Lower leg skin (tissue), 4 donors: Measurements from ENCODE around the gene HBG1. TPM values are rescaled to one million over a fixed set of nuclear protein-coding genes. Genes with fewer than 3 reads are reported as not detected.

Source experiments
- DNase-seq, 2 donors: peaks; one replicate each; pipeline ENCODE4 v3.0.0-alpha.2; 2019; ENCODE audit warnings: low spot score in 2 of 2
- H3K4me3 ChIP-seq: fragments of 200-600 bp; sonication (generic); 2 replicates; pipeline ENCODE4 v1.5.1; 2017; ENCODE audit warnings: mild to moderate bottlenecking, low read depth; ENCODE audit not compliant: poor library complexity, severe bottlenecking
- CTCF ChIP-seq, 3 donors: fragments of 450-650 bp; IDR thresholded peaks; one replicate each; pipeline ENCODE4 v1.5.1; 2016; ENCODE audit warnings: antibody characterized with exemption in 3 of 3, mild to moderate bottlenecking in 3 of 3, moderate library complexity in 2 of 3
- POLR2A ChIP-seq, 2 donors: fragments of 450-650 bp; IDR thresholded peaks; one replicate each; pipeline ENCODE4 v1.6.1; 2016 to 2017; ENCODE audit warnings: antibody characterized with exemption in 2 of 2, mild to moderate bottlenecking in 1 of 2, moderate library complexity in 1 of 2
- WGBS, 2 donors: methylation state at CpG; one replicate each; pipeline ENCODE4 v1.1.5; 2018; 5-methylcytosine and 5-hydroxymethylcytosine counted together
- intact Hi-C: fragments of 100-400 bp; cut with DNase I; formaldehyde crosslinking; loops from one replicate; pipeline ENCODE4 v1.15.0; 2023; ENCODE audit warnings: low total_unique reads
- total RNA-seq, 4 donors: library from RNA; depleted of rRNA; stranded (reverse); fragments of >200 nt; gene quantifications; one replicate each; pipeline ENCODE4 v1.1.0, GENCODE V29; 2016

HBG1 gene
- total RNA-seq, 4 donors from 2014 or later: not detected

- 23 to 25% methylated on average over 1 of the region's 1 CpG for WGBS, 2 donors
- TF ChIP-seq POLR2A (IDR thresholded peaks at IDR 0.05) (no peak), CTCF (IDR thresholded peaks at IDR 0.05) (no peak)
- intact Hi-C loops: no loop called here
- no peak for DNase-seq
- no peak overlapping the region for H3K4me3 ChIP-seq
Measured at GRCh38 chr11:5286351-5286750, 36.7 kb upstream of the HBG1 start.

GRCh38 chr11:5285703-5286340 is 36.2 kb upstream of the HBG1 start:
- H3K4me3 ChIP-seq: no peak overlapping the region
- intact Hi-C loops: no loop called here
- 67 to 74% methylated on average over 4 of the region's 4 CpGs for WGBS, 2 donors
- DNase-seq: no peak
- TF ChIP-seq POLR2A (IDR thresholded peaks at IDR 0.05) (no peak), CTCF (IDR thresholded peaks at IDR 0.05) (no peak)

GRCh38 chr11:5284637-5285036 is 35.0 kb upstream of the HBG1 start:
- WGBS, 2 donors: 83 to 89% methylated on average over 2 of the region's 2 CpGs
- no peak for DNase-seq
- H3K4me3 ChIP-seq: no peak overlapping the region
- TF ChIP-seq CTCF (IDR thresholded peaks at IDR 0.05) (no peak), POLR2A (IDR thresholded peaks at IDR 0.05) (no peak)
- intact Hi-C loops: no loop called here

- no peak overlapping the region for H3K4me3 ChIP-seq
- no peak for TF ChIP-seq POLR2A (IDR thresholded peaks at IDR 0.05)
- TF ChIP-seq CTCF (IDR thresholded peaks at IDR 0.05): no peak
- intact Hi-C loops: no loop called here
- no peak for DNase-seq
- WGBS, 2 donors: 65 to 68% methylated on average over 1 of the region's 1 CpG
Measured at GRCh38 chr11:5283882-5284281, 34.2 kb upstream of the HBG1 start.

- TF ChIP-seq POLR2A (IDR thresholded peaks at IDR 0.05) (no peak), CTCF (IDR thresholded peaks at IDR 0.05) (no peak)
- WGBS, 2 donors: 74 to 76% methylated on average over 3 of the region's 3 CpGs
Measured at GRCh38 chr11:5283086-5283485, 33.4 kb upstream of the HBG1 start.

GRCh38 chr11:5282628-5283027 is 33.0 kb upstream of the HBG1 start:
- WGBS, 2 donors: 92 to 93% methylated on average over 2 of the region's 2 CpGs
- H3K4me3 ChIP-seq: no peak overlapping the region
- no peak for DNase-seq
- no peak for TF ChIP-seq POLR2A (IDR thresholded peaks at IDR 0.05)
- TF ChIP-seq CTCF (IDR thresholded peaks at IDR 0.05): no peak
- intact Hi-C loops: no loop called here

More at GRCh38 chr11:5283086-5283485, 33.4 kb upstream of the HBG1 start:
- intact Hi-C loops: no loop called here
- no peak for DNase-seq
- no peak overlapping the region for H3K4me3 ChIP-seq
